Testis (tissue), 2 donors: ENCODE measurements around the gene DDHD1.

Source experiments
- POLR2A ChIP-seq: fragments of 450-650 bp; IDR thresholded peaks from one replicate; pipeline ENCODE4 v1.6.1; 2017; ENCODE audit warnings: antibody characterized with exemption, mild to moderate bottlenecking, moderate library complexity
- TF ChIP-seq, protein P1 (sequence below), 3 experiments: fragments of 450-650 bp in 2 of 3; fragments of 200-600 bp in 1 of 3; sonication (generic) in 1 of 3; IDR thresholded peaks; one replicate each; pipeline ENCODE4 v1.5.1; 2016 to 2019; ENCODE audit warnings: antibody characterized with exemption in 3 of 3, mild to moderate bottlenecking in 2 of 3, moderate library complexity in 1 of 3

DNA sequence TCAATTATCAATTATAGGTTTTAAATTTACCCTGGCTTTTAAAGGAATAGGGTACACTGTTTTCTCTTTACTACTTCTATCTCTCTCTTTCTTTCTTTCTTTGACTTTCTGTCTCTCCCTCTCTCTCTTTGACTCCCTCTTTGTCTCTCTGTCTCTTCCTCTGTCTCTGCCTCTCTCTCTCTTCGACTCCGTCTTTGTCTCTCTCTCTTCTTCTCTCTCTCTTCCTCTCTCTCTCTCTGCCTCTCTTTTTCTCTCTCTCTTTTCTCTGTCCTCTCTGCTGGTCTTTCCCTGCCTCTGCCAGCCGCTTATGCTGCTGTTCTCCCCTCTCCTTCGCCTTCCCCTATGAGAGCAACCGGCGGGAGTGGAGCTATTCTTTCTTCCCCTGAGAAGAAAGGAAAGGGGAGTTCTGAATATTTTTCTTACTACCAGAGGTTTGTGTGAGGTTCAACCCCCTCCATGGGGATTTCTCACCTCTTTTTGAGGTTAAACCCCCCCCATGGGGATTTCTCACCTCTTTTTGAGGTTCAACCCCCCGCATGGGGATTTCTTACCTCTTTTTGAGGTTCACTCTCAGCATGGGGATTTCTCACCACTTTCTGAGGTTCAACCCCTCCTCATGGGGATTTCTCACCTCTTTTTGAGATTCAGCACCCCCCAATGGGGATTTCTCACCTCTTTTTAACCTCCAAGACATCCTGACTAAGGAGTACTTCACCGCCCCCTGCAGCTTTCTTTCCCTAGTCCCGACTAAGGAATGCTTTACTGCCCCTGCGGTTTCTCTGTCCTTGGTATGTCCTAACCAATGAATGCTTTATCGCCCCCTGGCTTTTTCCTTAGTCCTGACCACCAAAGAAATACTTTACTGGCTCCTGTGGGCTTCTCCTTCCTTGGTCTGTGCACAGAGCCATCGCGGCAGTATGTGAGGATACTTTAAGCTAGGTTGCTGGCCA, 27.4 kb upstream of the DDHD1 start:
- TF ChIP-seq, protein P1, sequence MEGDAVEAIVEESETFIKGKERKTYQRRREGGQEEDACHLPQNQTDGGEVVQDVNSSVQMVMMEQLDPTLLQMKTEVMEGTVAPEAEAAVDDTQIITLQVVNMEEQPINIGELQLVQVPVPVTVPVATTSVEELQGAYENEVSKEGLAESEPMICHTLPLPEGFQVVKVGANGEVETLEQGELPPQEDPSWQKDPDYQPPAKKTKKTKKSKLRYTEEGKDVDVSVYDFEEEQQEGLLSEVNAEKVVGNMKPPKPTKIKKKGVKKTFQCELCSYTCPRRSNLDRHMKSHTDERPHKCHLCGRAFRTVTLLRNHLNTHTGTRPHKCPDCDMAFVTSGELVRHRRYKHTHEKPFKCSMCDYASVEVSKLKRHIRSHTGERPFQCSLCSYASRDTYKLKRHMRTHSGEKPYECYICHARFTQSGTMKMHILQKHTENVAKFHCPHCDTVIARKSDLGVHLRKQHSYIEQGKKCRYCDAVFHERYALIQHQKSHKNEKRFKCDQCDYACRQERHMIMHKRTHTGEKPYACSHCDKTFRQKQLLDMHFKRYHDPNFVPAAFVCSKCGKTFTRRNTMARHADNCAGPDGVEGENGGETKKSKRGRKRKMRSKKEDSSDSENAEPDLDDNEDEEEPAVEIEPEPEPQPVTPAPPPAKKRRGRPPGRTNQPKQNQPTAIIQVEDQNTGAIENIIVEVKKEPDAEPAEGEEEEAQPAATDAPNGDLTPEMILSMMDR (IDR thresholded peaks at IDR 0.05), result no peak
- no peak for TF ChIP-seq POLR2A
